ENCODE data around the gene SINHCAF. TPM values are rescaled to one million over a fixed set of nuclear protein-coding genes. Genes with fewer than 3 reads are reported as not detected.

Gene SINHCAF
- total RNA-seq, 6 experiments from 2014 or later, result 10.3 to 24.5 (median 16.0) TPM

DNA sequence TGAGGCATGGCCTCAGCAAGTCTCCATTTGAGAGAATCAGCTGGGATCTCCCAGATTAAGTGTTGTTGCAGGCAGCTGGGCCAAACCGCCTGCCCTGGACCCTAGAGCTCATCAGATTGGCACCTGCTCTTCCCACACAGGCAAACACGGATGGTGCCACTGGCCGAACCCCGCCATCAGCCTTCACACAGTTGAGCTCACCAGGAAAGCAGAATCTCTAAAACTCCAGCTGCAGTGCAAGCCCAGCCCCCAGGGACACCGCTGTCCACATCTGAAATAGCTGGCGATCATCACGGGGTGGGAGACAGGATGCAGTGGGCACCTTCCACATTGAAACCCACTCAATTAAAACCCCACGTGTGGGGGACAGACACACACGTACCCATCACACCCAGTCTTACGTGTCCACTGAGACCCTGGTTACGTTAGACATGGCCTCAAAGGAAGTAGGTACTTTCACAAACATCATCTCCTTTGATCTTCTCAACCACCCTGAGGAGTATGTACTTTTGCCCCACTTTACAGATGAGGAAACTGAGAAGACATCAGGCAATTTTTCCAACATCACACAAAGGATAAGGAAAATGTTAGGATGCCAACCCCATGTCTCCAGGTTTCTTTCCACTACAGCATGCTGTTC lies 88.8 kb downstream of the SINHCAF start:
- Mint-ChIP-seq H3K9me3 (no peaks in the 10 kb centered on the region), H3K36me3 (ENCODE audit: low read depth) (no peaks in the 10 kb centered on the region), H3K4me1 (ENCODE audit: low read depth) (no peaks in the 10 kb centered on the region), H3K27ac (no peak overlapping the region), H3K27me3 (ENCODE audit: insufficient read depth) (peaks cover 39% of the 10 kb centered on the region), H3K4me3 (no peak overlapping the region)
- DNase-seq, result no peak
- TF ChIP-seq, protein P1, sequence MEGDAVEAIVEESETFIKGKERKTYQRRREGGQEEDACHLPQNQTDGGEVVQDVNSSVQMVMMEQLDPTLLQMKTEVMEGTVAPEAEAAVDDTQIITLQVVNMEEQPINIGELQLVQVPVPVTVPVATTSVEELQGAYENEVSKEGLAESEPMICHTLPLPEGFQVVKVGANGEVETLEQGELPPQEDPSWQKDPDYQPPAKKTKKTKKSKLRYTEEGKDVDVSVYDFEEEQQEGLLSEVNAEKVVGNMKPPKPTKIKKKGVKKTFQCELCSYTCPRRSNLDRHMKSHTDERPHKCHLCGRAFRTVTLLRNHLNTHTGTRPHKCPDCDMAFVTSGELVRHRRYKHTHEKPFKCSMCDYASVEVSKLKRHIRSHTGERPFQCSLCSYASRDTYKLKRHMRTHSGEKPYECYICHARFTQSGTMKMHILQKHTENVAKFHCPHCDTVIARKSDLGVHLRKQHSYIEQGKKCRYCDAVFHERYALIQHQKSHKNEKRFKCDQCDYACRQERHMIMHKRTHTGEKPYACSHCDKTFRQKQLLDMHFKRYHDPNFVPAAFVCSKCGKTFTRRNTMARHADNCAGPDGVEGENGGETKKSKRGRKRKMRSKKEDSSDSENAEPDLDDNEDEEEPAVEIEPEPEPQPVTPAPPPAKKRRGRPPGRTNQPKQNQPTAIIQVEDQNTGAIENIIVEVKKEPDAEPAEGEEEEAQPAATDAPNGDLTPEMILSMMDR (IDR thresholded peaks at IDR 0.05), result no peak

DNA sequence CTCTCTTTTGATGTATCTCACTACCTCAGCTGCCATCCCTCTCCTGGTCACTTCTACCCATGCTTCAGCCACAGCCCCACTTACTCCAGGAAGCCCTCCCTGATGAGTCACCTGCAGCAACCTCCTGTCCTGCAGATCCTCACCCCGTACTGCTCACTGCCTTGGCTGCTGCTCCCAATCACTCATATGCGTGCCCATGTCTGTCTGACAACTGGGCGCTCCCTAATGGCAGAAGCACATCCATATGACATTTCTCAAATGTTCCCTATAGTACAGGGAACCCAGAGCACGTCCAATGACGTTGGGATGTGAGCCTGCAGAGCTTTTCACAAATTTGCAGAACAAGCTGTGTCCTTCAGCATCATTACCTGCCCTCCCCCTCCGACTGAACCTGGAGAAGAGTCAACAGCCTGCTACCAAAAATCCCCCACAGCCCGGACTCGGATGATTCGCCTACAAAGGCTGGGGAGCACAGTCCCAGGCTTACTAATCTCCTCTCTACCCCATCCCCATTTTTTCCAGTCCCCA lies 90.0 kb downstream of the SINHCAF start:
- no peak overlapping the region for H3K27ac Mint-ChIP-seq
- H3K4me1 Mint-ChIP-seq (ENCODE audit: low read depth), result no peaks in the 10 kb centered on the region
- H3K36me3 Mint-ChIP-seq (ENCODE audit: low read depth), result no peaks in the 10 kb centered on the region
- H3K4me3 Mint-ChIP-seq, result no peak overlapping the region
- H3K9me3 Mint-ChIP-seq, result no peaks in the 10 kb centered on the region
- H3K27me3 Mint-ChIP-seq (ENCODE audit: insufficient read depth), result peaks cover 46% of the 10 kb centered on the region
- no peak for DNase-seq
- TF ChIP-seq, protein P1 (IDR thresholded peaks at IDR 0.05), result no peak

DNA sequence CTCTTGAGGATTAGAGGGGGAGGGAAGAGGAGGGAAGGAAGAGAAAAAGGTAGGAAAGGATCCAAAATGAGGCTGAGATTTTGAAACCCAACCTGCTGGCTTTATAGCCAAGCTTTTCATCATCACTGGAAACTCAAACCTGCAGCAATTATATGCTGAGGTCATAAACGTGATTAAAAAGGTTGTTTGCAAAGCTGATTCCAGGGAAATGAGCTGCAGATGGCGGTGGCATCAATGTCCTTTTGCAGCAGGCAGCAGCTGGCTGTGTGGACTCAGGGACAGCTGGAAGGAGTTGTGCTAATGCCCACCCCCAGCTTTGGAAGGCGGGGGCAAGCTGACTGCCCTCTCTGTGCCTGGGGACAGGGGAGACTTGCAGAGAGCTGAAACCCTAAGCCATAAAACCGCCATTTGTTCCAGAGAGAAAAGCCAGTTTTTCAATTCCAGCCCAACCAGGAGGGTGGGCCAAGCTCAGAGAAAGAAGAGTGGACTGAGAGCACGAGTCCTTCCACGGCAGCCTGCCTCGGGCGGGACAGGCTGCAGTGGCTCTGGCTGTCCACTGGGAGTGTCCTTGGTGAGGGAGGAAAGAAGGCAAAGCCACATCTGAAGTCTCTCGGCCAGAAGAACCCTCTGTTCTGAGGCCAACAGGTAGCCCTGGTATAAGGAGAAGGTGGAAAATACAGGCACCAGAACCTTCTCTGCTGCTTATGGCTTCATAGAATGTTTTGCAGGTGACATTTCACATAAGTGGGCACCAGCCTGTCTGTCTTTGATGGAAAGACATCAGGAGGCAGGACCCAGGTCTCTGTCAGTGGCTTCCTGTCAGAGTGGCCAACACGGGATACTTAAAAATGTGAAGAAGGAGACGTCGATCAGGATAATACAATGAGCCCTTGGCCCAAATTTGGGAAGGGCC lies 90.7 kb downstream of the SINHCAF start:
- H3K9me3 Mint-ChIP-seq, result no peaks in the 10 kb centered on the region
- H3K27ac Mint-ChIP-seq, result no peak overlapping the region
- H3K4me1 Mint-ChIP-seq (ENCODE audit: low read depth), result no peaks in the 10 kb centered on the region
- H3K36me3 Mint-ChIP-seq (ENCODE audit: low read depth), result no peaks in the 10 kb centered on the region
- DNase-seq, result peak; percentile 38
- no peak overlapping the region; the same call in 1 of the 2 replicates for H3K4me3 Mint-ChIP-seq
- TF ChIP-seq, protein P1 (IDR thresholded peaks at IDR 0.05), result peak; percentile 72
- peaks cover 46% of the 10 kb centered on the region for H3K27me3 Mint-ChIP-seq (ENCODE audit: insufficient read depth)

DNA sequence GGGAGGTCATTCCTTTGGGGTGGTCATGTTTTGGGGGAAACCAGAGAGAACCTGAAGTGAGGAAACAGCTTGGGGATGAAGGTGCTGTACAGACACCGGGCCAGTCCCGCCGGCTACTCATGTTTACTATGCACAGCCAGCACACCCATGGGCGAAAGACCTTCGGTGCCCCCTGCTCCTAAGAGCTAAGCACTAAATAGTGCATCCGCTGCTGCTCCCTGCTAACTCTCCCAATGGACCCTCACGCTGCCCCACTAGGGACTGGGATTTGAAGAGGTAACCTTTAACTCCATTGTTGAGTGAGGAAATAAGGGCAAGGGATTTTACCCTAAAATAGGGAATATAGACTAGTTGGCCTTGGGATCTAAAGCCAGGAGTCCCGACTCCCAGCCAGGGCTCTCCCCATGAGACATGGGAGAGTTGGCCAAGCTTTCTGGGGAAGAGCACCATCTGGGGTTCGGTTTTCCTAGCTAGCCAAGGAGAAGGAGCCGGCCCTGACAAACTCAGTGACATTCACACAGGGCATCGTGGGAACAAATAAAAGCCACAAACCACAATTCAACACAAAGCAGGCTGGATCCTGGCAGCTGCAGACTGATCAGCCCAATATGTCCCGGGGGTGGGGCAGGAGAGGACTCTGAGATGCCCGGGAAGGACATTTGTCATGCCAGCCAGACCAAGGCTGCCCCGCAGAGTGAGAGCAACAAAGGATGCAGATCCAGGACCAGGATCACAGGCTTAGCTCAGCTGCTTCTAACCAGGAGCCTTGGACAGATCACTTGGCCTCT lies 91.7 kb downstream of the SINHCAF start:
- H3K27ac Mint-ChIP-seq, result no peak overlapping the region

More for the DNA sequence above, 91.7 kb downstream of the SINHCAF start:
- TF ChIP-seq, protein P1 (IDR thresholded peaks at IDR 0.05), result no peak
- Mint-ChIP-seq H3K36me3 (ENCODE audit: low read depth) (no peaks in the 10 kb centered on the region), H3K4me3 (no peak overlapping the region), H3K4me1 (ENCODE audit: low read depth) (no peaks in the 10 kb centered on the region), H3K9me3 (no peaks in the 10 kb centered on the region), H3K27me3 (ENCODE audit: insufficient read depth) (peaks cover 46% of the 10 kb centered on the region)
- DNase-seq, result no peak

Measured in HFFc6 (cell line).